Stimulated activated CD8-positive, alpha-beta memory T cell treated with anti-CD3 and anti-CD28 coated beads, Interleukin-2, amount 100 ng/mL, for 1 hour (primary cell): ENCODE data around the gene RPH3AL.
"Not testable (repeated sequence)": the region's sequence is repeated elsewhere in the genome, so short reads cannot be mapped to it uniquely, and the experiment has no call there.

Source experiments
- DNase-seq, 2 donors: peaks; one replicate each; pipeline ENCODE4 v3.0.0-alpha.2; 2020; ENCODE audit warnings: low read depth in 2 of 2

Gene RPH3AL

DNA sequence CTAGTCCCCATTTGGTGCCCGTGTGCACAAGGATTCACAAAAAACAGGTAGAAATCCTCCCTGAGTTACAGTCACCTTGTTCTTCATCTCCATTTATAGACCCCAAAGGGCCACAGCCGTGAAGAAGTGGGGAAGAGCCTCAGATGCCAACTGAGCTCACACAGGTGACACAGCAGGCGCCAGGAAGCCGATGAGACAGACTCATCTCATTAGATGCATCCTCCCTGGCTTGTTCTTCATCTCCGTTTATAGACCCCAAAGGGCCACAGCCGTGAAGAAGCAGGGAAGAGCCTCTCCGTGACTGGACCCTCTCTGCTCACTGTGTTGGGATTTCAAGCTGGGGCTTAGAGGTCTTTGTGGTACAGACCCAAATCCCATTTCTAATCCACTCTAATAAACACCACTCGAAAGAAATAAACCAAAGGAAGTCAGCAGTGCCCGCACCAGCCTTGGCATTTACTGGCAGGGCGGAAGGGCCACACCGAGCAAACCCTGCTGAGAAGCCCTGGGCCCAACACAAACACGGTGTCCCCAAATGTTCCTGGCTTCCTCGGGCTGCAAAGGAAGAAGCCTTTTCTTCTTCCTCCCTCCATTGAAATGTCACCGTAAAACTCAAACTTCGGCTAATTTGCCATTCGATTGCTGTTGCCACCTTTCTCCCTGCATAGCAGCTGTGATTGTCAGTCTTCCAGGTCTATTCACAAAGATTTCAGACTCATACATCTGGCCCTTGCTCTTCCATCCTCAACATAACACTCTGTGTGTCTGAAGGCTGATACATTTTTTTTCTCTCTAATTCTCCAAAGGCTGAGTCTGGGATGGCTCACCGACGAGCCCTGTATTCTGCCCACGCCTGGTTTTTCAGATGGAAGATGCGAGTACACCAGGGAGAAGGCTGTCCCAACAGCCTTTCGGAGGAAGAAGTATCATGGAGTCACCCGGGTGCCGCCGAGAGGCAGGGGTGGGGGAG is 126.2 kb downstream of the RPH3AL start:
- DNase-seq = no peak

DNA sequence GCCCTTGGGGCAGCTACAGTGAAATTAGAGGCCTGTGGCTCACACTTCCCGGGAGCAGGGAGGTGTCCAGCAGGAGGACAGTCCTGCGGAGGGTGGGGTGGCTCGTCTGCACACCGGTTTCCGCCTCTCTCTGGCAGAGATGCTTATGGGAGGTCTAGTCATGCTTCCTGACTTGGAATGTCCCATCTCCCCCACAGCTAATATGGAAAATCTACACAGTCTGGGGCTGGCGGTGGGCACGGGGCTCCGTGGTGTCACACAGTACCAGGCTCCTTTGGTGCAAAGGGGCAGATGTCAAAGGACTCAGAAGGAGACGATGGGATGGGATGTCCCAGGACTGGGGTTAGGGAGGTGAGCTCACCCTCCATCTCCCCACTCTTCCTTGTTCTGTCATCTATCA is 127.1 kb downstream of the RPH3AL start:
- DNase-seq = no peak

GRCh38 chr17:224576-224975 is 128.0 kb downstream of the RPH3AL start:
- not testable (repeated sequence) for DNase-seq

GRCh38 chr17:223723-224471 is 128.7 kb downstream of the RPH3AL start:
- DNase-seq = no peak

- no peak for DNase-seq
Measured at GRCh38 chr17:222172-222571, 130.4 kb downstream of the RPH3AL start.

- DNase-seq = no peak
Measured at GRCh38 chr17:219696-220095, 132.9 kb downstream of the RPH3AL start.

- no peak for DNase-seq
Measured at GRCh38 chr17:218432-219110, 134.0 kb downstream of the RPH3AL start.

GRCh38 chr17:216625-217024 is 136.0 kb downstream of the RPH3AL start:
- no peak for DNase-seq

- not testable (repeated sequence) for DNase-seq
Measured at GRCh38 chr17:215563-216478, 136.8 kb downstream of the RPH3AL start.

GRCh38 chr17:214881-215331 is 137.7 kb downstream of the RPH3AL start:
- no peak for DNase-seq

DNA sequence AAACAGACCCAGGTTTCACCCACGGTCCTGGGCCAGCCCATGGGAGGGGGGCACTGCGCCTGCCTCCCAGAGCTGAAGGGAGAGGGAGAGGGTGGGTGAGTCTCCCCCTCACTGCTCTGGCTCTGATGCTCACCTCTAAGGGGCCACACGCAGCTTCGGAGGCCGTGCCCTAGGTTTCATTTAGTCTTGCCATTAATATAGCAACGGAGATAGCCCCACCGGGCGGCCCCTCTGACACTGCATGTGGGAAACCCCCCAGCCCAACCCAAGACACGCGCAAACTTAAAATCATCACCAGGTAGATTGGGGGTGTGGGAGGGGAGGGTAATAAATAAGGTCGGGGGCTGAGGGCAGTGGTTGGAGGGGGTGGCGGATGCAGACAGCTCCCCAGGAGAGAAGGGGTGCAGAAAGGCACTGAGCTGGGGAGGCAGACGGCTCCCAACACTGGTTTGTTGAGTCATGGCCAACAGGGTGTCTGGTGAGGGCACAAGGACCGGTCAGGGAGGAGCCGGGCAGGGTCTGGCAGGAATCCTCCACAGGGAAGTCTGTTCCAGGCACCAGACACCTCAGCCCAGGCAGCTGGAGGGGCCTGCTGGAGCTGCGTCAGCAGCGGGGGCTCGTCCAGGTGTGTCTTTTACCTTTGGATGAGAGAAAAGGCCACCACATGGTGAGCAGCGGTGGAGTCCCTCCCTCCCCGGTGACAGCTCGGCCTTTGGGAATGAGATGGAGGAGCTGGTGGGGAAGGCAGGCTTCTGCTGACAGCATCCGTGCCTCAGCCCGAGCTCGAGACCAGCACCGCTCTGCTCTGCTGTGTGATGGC is 139.1 kb downstream of the RPH3AL start:
- no peak for DNase-seq

DNA sequence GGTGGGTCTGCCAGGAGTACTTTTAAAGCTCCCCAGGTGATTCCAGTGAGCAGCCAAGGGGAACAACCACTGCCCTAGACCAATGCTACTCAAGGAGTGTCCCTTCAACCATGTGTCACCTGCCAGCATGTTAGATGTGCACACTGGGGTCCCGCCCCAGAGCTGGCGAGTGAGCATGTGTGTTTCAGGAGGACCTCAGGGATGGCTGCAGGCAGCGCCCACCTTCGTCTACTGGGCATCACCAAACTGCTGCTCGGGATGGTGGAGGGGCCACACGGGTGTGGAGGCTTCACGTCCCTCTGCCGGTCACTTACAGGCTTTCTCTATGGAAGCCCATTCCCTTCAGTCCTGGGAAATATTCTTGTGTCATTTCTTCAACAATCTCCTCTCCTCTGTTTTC is 142.2 kb downstream of the RPH3AL start:
- no peak for DNase-seq

DNA sequence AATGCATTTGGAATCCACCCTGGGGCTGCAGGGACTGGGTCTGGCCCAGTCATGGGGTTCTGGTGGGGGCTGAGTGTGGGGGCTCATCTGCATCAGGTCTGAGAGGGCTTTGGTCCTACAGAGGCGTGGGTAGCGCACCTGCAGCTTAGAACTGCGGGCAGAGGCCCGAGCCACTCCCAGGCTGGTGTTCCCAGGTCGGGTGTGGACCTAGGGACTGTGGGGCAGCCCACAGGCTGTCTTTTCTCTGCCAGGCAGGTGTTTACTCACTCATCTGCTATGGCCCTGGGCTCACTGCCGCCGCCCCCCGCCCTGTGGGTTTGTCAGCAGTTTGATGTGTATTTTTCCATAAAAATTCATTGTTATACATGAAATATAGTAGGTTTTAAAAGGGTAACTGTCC is 144.2 kb downstream of the RPH3AL start:
- DNase-seq = no peak

- DNase-seq = no peak
Measured at GRCh38 chr17:207775-208174, 144.8 kb downstream of the RPH3AL start.

- no peak for DNase-seq
Measured at GRCh38 chr17:206941-207560, 145.6 kb downstream of the RPH3AL start.

DNA sequence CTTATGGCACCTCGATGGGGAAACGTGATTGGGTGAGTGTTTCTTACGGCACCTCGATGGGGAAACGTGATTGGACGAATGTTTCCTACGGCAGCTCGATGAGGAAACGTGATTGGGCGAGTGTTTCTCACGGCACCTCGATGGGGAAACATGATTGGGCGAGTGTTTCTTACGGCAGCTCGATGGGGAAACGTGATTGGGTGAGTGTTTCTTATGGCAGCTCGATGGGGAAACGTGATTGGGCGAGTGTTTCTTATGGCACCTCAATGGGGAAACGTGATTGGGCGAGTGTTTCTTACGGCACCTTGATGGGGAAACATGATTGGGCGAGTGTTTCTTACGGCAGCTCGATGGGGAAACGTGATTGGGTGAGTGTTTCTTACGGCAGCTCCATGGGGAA is 146.1 kb downstream of the RPH3AL start:
- DNase-seq = not testable (repeated sequence)

GRCh38 chr17:205817-206216 is 146.8 kb downstream of the RPH3AL start:
- DNase-seq = no peak

DNA sequence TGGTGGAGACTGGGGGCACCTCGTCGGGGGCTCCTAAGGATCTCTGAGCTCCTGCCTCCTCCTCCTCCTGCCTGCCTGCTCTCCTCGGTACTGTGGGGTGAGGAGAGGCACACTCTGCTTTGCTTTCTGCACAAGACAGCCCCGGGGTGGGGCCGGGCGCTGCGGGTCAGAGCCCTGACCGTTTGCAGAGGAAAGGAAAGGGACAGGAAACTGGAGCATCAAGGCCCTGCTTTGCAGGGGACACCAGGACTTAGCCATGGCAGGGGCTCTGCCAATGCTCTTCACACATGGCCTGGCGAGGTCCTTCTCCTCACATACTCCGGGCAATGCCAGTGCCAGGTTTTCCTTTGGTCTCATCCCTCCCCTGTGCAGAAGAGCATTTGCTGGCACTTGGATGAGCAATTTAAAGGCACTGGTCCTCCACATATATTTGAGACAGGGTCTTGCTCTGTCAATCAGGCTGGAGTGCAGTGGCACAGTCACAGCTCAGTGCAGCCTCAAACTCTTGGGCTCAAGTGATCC is 147.4 kb downstream of the RPH3AL start:
- no peak for DNase-seq

DNA sequence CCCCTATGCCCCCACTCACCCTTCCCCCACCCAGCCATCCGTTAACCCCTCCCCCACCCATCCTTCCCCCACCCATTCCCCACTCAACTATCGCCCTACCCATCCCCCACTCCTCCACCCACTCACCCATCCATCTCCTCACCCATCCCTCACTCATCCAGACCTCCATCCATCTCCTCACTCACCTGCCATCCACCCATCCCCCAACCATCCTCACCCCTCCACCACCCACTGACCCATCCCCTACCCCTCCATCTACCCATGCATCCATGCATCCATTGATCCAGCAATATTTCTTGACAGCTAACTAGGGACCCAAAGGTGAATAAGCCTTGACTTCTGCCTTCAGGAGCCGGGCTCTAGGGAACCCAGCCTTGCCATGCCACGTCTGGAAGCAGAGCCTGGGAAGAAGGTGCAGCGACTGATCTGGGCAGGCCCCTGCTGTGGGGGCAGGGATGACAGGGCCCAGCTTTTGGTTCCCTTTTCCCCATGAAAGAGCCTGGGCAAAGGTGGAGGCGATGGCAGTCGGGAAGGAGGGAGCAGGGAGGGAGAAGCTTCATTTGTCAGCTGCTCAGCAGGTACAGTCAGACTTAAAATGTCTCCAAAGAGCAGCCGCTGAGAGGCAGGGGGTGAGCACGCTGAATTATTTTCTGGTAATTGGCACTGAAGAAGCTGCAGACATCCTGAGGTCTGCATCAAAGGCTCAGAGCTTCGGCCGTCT is 148.0 kb downstream of the RPH3AL start:
- no peak for DNase-seq
